ENCODE measurements around the gene ARSB. TPM values are rescaled to one million over a fixed set of nuclear protein-coding genes. Genes with fewer than 3 reads are reported as not detected.
"Not testable (repeated sequence)": the region's sequence is repeated elsewhere in the genome, so short reads cannot be mapped to it uniquely, and the experiment has no call there.

ARSB gene
- total RNA-seq, 4 donors from 2014 or later = 1.2 to 8.8 (median 7.1) TPM

DNA sequence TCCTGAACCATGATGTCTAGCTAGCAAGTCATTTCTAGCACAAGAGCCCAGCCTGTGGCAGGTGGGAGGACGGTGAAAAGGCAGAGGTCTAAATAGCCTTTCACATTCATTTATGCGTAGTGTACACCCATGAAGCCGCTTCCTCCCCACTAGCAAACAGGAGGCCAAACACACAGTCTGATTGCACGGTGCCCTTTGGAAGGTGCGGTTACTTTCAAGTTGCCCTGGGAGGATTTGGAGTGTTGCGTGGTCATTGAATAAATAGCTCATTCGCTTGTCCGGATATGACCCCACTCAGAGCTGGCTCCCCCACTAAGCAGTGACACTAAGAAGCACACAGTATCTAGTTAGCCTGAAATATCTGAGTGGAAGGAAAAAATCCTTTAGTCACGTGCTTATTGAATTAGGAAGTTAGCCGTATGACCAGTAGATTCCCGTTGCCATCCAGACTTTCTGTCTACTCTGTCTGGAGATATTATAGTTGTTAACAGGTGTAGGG is 664 bp upstream of the ARSB start:
- DNase-seq = no peak

DNA sequence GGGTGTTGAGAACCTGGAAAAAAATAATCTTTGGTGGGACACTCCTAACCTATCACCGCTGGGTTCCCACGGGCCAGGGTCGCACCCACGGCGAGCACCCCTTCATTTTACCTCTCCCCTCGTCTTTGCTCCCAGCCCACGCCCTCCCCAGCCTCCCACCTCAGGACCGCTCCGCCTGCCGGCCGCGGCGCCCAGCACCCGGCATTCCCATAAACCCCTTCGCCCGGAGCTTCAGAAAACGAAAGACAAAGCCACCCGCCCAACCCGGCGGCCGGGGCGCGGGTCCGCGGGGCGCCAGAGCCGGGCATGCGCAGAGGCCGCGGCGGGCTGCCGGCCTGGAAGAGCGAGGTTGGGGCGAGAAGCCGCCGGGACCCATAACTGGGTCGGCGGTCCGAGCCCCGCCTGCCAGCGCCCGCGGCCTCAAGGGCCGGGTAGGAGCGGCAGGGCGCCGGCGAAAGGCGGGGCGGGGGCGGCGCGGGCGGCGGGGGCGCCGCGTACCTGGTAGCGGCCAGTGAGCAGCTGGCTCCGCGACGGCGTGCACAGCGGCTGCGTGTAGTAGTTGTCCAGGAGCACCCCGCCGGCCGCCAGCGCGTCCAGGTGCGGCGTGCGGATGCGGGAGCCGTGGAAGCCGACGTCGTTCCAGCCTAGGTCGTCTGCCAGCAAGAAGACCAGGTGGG is 533 bp downstream of the ARSB start:
- Histone ChIP-seq H3K4me3 (peak overlapping the region; percentile 66 to 93 (median 86)), H3K27ac (peak overlapping the region; percentile 87 to 99 (median 96)), H3K4me1 (peaks cover 11 to 35% (median 17%) of the 10 kb centered on the region in 3 donors), H3K27me3 (no peaks in the 10 kb centered on the region), H3K9me3 (no peaks in the 10 kb centered on the region), H3K36me3 (no peaks in the 10 kb centered on the region)
- 0% methylated on average over 5 to 6 of the region's 79 CpGs for WGBS, 2 donors
- intact Hi-C loops (cut with DNase I) = no loop called here
- TF ChIP-seq POLR2A (IDR thresholded peaks at IDR 0.05) = peak in 1 of 4 donors; percentile 72
- TF ChIP-seq, protein P1, sequence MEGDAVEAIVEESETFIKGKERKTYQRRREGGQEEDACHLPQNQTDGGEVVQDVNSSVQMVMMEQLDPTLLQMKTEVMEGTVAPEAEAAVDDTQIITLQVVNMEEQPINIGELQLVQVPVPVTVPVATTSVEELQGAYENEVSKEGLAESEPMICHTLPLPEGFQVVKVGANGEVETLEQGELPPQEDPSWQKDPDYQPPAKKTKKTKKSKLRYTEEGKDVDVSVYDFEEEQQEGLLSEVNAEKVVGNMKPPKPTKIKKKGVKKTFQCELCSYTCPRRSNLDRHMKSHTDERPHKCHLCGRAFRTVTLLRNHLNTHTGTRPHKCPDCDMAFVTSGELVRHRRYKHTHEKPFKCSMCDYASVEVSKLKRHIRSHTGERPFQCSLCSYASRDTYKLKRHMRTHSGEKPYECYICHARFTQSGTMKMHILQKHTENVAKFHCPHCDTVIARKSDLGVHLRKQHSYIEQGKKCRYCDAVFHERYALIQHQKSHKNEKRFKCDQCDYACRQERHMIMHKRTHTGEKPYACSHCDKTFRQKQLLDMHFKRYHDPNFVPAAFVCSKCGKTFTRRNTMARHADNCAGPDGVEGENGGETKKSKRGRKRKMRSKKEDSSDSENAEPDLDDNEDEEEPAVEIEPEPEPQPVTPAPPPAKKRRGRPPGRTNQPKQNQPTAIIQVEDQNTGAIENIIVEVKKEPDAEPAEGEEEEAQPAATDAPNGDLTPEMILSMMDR (IDR thresholded peaks at IDR 0.05) = peak in 5 of 6 experiments; percentile 23 to 52 (median 38)
- peak; percentile 28 for DNase-seq

More for the DNA sequence above, 664 bp upstream of the ARSB start:
- 3 to 22% methylated on average over 8 to 10 of the region's 11 CpGs for WGBS, 2 donors
- Histone ChIP-seq H3K9me3 (no peaks in the 10 kb centered on the region), H3K27me3 (no peaks in the 10 kb centered on the region), H3K27ac (peak overlapping the region; percentile 87 to 99 (median 96)), H3K36me3 (no peaks in the 10 kb centered on the region), H3K4me3 (peak overlapping the region; percentile 66 to 93 (median 86)), H3K4me1 (peaks cover 11 to 35% (median 17%) of the 10 kb centered on the region in 3 donors)
- no peak for TF ChIP-seq POLR2A (IDR thresholded peaks at IDR 0.05)
- TF ChIP-seq, protein P1 (IDR thresholded peaks at IDR 0.05) = no peak
- intact Hi-C loops (cut with DNase I) = no loop called here

DNA sequence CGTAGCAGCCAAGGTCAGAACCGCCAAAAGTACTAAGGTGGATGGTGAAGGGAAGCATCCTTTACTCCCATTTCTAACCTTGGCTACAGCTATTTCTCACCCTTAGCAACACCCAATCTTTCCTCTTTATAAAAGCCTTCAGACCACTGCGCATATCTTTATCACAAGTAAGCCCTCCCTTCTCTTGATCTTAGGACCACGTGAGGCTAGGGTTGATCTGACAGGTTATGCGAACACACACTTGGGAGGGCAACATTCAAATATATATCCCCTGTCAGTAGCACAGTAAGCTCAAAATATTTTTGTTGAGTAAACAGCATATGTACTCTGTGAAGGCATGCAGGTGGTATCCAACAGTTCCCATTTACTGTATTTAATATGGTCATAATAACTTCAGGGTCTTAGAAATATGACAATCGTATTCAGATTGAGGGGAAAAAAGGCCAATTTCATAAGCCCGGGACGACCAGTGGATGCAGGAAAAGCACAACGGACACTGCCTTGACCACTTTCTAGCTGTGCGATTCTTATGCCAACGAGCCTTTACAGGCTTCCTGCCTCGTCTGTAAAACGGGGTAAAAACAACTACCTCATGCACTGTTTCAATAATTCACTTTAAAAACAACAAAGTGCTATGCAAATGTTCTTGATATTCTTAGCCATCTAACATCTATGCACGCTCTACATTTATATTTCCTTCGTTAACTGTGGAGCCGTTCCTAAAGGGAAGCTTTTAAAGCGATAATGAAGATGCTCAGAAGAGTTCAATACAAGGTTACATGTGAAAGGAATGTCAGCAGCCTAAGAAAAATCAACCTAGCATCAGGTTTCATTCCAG is 1.3 kb downstream of the ARSB start:
- no peak for TF ChIP-seq POLR2A (IDR thresholded peaks at IDR 0.05)
- TF ChIP-seq, protein P1 (IDR thresholded peaks at IDR 0.05) = no peak
- no peaks in the 10 kb centered on the region for H3K36me3 ChIP-seq
- H3K4me3 ChIP-seq = peak overlapping the region; percentile 66 to 93 (median 86)
- H3K27ac ChIP-seq = peak overlapping the region; percentile 87 to 99 (median 96)
- peaks cover 11 to 35% (median 17%) of the 10 kb centered on the region in 3 donors for H3K4me1 ChIP-seq
- WGBS, 2 donors = 24 to 25% methylated on average over 17 of the region's 17 CpGs
- intact Hi-C loops (cut with DNase I) = no loop called here
- no peak for DNase-seq
- no peaks in the 10 kb centered on the region for H3K9me3 ChIP-seq
- H3K27me3 ChIP-seq = no peaks in the 10 kb centered on the region

DNA sequence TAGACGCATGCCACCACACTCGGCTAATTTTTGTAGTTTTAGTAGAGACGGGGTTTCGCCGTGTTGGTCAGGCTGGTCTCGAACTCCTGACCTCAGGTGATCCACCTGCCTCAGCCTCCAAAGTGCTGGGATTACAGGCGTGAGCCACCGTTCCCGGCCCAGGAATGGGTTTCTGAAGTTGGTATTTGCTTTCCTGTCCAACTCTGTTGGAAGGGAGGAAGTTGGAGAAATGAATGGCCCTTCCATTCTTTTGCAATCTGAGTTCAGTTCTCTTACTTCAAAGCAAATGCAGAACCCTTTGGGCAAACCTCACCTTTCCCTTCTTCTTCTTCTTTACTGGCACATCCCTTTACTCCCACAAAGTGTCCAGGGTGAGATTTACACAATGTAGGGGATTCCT is 1.9 kb downstream of the ARSB start:
- H3K27me3 ChIP-seq; intact Hi-C loops (cut with DNase I): not testable (repeated sequence)
- peak overlapping the region in 3 of 4 donors; percentile 87 to 99 (median 98) for H3K27ac ChIP-seq

DNA sequence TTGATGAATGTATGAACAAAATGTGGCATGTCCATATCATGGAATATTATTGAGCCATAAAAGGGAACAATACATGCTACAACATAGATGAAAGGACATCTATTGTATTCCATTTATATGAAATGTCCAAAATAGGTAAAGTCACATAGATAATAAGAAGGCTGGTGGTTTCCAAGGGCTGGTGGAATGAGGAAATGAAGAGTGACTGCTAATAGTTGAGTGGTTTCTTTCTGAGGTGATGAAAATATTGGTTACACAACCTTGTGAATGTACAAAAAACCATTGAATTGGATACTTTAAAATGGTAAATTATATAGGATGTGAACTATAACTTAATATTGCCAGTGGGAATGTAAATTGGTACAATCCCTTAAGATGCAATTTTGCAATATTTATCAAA is 5.2 kb downstream of the ARSB start:
- intact Hi-C loops (cut with DNase I) = no loop called here
- H3K4me3 ChIP-seq = no peak overlapping the region
- H3K9me3 ChIP-seq = no peaks in the 10 kb centered on the region
- TF ChIP-seq POLR2A (IDR thresholded peaks at IDR 0.05) = no peak
- TF ChIP-seq, protein P1 (IDR thresholded peaks at IDR 0.05) = no peak
- H3K36me3 ChIP-seq = no peaks in the 10 kb centered on the region
- H3K4me1 ChIP-seq = peaks cover 8 to 24% (median 9%) of the 10 kb centered on the region in 3 donors
- DNase-seq = no peak
- H3K27me3 ChIP-seq = no peaks in the 10 kb centered on the region
- H3K27ac ChIP-seq = no peak overlapping the region

More for the DNA sequence above, 1.9 kb downstream of the ARSB start:
- Histone ChIP-seq H3K4me3 (peak overlapping the region in 1 of 4 donors; percentile 90), H3K4me1 (peaks cover 11 to 35% (median 17%) of the 10 kb centered on the region in 3 donors)
- WGBS, 2 donors = 79 to 98% methylated on average over 5 to 9 of the region's 9 CpGs
- not testable (repeated sequence) for H3K36me3 ChIP-seq, DNase-seq, H3K9me3 ChIP-seq
